GM18499 (cell line): ENCODE results near the gene DTX4.

Experiments
- ATAC-seq: cut with Tn5 transposase; IDR thresholded peaks from one replicate; pipeline ENCODE4 v1.9.1; 2021; ENCODE audit warnings: moderate number of reproducible peaks; ENCODE audit not compliant: insufficient read depth, unreplicated experiment

The DTX4 gene

GRCh38 chr11:59214141-59214893 is 42.4 kb downstream of the DTX4 start:
- no peak for ATAC-seq

- peak; percentile 81 for ATAC-seq
Observed at GRCh38 chr11:59216641-59217564, 45.0 kb downstream of the DTX4 start.

GRCh38 chr11:59218319-59218718 is 46.4 kb downstream of the DTX4 start:
- no peak for ATAC-seq

GRCh38 chr11:59218893-59219292 is 47.0 kb downstream of the DTX4 start:
- ATAC-seq = no peak

- ATAC-seq = no peak
Observed at GRCh38 chr11:59219836-59220235, 47.9 kb downstream of the DTX4 start.

- ATAC-seq = no peak
Observed at GRCh38 chr11:59221441-59221840, 49.5 kb downstream of the DTX4 start.

GRCh38 chr11:59222464-59223060 is 50.6 kb downstream of the DTX4 start:
- ATAC-seq = no peak

- ATAC-seq = no peak
Observed at GRCh38 chr11:59223177-59223576, 51.2 kb downstream of the DTX4 start.

GRCh38 chr11:59223611-59224010 is 51.7 kb downstream of the DTX4 start:
- ATAC-seq = no peak

GRCh38 chr11:59224351-59224928 is 52.5 kb downstream of the DTX4 start:
- ATAC-seq = no peak

GRCh38 chr11:59225017-59225416 is 53.1 kb downstream of the DTX4 start:
- no peak for ATAC-seq

- ATAC-seq = no peak
Observed at GRCh38 chr11:59226396-59226795, 54.5 kb downstream of the DTX4 start.

- no peak for ATAC-seq
Observed at GRCh38 chr11:59240322-59240721, 68.4 kb downstream of the DTX4 start.

GRCh38 chr11:59243633-59244032 is 71.7 kb downstream of the DTX4 start:
- ATAC-seq = no peak

GRCh38 chr11:59247531-59248227 is 75.7 kb downstream of the DTX4 start:
- ATAC-seq = no peak

GRCh38 chr11:59249535-59249934 is 77.6 kb downstream of the DTX4 start:
- ATAC-seq = no peak

GRCh38 chr11:59253001-59253400 is 81.1 kb downstream of the DTX4 start:
- ATAC-seq = no peak

GRCh38 chr11:59254286-59254685 is 82.4 kb downstream of the DTX4 start:
- no peak for ATAC-seq

GRCh38 chr11:59255281-59255680 is 83.3 kb downstream of the DTX4 start:
- ATAC-seq = no peak
